ENCODE measurements around the gene PRKCE.

GRCh38 chr2:46039543-46040303 lies 388.2 kb downstream of the PRKCE start:
- TF ChIP-seq POLR2AphosphoS5 (IDR thresholded peaks at IDR 0.05; ENCODE audit: low read depth, low read length) (no peak), TCF12 (IDR thresholded peaks at IDR 0.05) (no peak), RXRA (IDR thresholded peaks at IDR 0.05; ENCODE audit: borderline replicate concordance, low read depth) (no peak)

Data from SK-N-SH (cell line).